AG10803 (cell line): Measurements from ENCODE around the gene MPV17.
"Not testable (repeated sequence)": the region's sequence is repeated elsewhere in the genome, so short reads cannot be mapped to it uniquely, and the experiment has no call there.

Source experiments
- DNase-seq: peaks from one replicate; pipeline ENCODE4 v3.0.0; 2010; ENCODE audit warnings: low read depth
- H3K4me3 ChIP-seq: 2 replicates; pipeline ENCODE4 v1.5.1; 2011; ENCODE audit warnings: mild to moderate bottlenecking, low read length, control low read depth
- CTCF ChIP-seq: conservative IDR thresholded peaks from 2 replicates; pipeline ENCODE4 v1.5.1; 2011; ENCODE audit warnings: mild to moderate bottlenecking, low read length, control low read depth, inconsistent platforms

Gene MPV17

GRCh38 chr2:27281442-27281841 lies 41.5 kb downstream of the MPV17 start:
- H3K4me3 ChIP-seq, result no peak overlapping the region
- no peak for TF ChIP-seq CTCF
- no peak for DNase-seq

GRCh38 chr2:27280826-27281225 lies 42.1 kb downstream of the MPV17 start:
- H3K4me3 ChIP-seq, result no peak overlapping the region
- no peak for DNase-seq
- TF ChIP-seq CTCF, result no peak

GRCh38 chr2:27278010-27278409 lies 44.9 kb downstream of the MPV17 start:
- DNase-seq, result no peak
- no peak overlapping the region for H3K4me3 ChIP-seq
- no peak for TF ChIP-seq CTCF

GRCh38 chr2:27275211-27276150 lies 47.4 kb downstream of the MPV17 start, which contains the start of gene DNAJC5G:
DNAJC5G (plus strand) TSS chr2:27275433; CDS start chr2:27276729, 1,296 bp downstream.
- DNase-seq, result no peak
- no peak within 1 kb of the TSS for H3K4me3 ChIP-seq
- no peak for TF ChIP-seq CTCF

GRCh38 chr2:27272537-27273522 lies 50.1 kb downstream of the MPV17 start:
- not testable (repeated sequence) for DNase-seq, H3K4me3 ChIP-seq

- DNase-seq, result no peak
- TF ChIP-seq CTCF, result no peak
- H3K4me3 ChIP-seq, result no peak overlapping the region
Measured at GRCh38 chr2:27271631-27272340, 51.1 kb downstream of the MPV17 start.

GRCh38 chr2:27270670-27271069 lies 52.2 kb downstream of the MPV17 start:
- TF ChIP-seq CTCF, result no peak
- no peak for DNase-seq
- H3K4me3 ChIP-seq, result no peak overlapping the region
